PC-9 (cell line): ENCODE results near the gene OBSL1.

Experiments
- CTCF ChIP-seq: fragments of 200-600 bp; sonication (generic); conservative IDR thresholded peaks from 2 replicates; pipeline ENCODE4 v1.6.1; 2017; ENCODE audit warnings: mixed run types, antibody characterized with exemption, mild to moderate bottlenecking, moderate library complexity
- EZH2 ChIP-seq: fragments of 200-600 bp; sonication (generic); IDR thresholded peaks from 2 replicates; pipeline ENCODE4 v1.8.0; 2017; ENCODE audit warnings: antibody characterized with exemption, low read depth

- TF ChIP-seq CTCF (no peak), EZH2 (no peak)
These were observed 4.2 kb downstream of the OBSL1 start for GRCh38 chr2:219567131-219567530.
